ENCODE results near the gene MARK2. TPM values are rescaled to one million over a fixed set of nuclear protein-coding genes. Genes with fewer than 3 reads are reported as not detected.

The MARK2 gene
- total and polyA plus RNA-seq, 8 donors: 11.7 to 30.8 (median 21.1) TPM

DNA sequence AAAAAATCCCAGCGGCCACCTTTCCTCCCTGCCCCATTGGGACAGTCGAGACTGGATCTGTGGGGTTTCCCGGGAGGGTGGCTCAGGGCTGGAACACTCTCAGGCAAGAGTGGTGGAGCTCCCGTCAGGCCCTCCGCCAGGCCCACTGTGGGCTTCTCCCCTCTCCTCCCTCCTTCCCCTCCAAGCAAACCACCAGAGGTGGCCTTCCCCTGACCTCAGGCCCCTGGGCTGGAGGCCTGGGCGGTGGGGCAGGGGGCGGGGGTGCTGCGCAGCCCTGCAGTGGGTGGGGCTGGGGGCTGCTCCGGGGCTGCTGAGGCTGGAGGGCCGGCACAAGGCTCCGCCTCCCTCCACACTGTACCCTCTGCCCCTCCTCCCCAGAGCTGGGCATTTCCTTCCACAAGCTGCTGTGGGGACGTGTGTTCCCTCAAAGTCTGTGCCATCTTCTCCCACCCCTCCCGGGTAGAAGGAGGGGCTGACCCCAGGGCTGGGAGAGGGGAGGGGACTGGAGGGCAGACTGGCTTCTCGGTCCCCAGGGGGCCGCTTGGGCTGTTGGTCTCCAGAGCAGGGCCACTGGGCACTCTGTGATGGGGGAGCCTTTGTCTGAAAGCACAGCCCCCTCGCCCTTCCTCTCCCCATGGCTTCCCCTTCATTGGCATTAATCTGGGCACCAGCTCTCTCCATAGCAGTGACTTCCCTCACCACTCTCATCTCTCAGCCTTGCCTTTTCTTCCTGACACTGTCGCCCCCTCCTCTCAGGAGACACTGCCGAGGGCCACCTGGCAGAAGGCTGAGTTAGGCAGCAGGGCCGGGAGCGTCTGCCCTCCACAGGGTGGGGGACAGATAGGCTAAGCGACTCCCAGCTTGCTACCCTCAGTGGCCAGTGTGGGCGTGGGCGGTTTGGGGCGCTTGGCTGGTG lies 70.9 kb downstream of the MARK2 start:
- intact Hi-C loops (cut with DNase I): loop anchor here in 1 of 3 donors (10.0 kb wide), 1 partner anchor 75 kb away; the partner anchor contains the start of gene MARK2
- H3K27ac ChIP-seq: no peak overlapping the region
- DNase-seq (no peak), FAIRE-seq (no peak), ATAC-seq (no peak)
- no peaks in the 10 kb centered on the region for H3K9me3 ChIP-seq
- no peak overlapping the region for H3K4me3 ChIP-seq
- H3K4me1 ChIP-seq: no peaks in the 10 kb centered on the region
- TF ChIP-seq, protein P1, sequence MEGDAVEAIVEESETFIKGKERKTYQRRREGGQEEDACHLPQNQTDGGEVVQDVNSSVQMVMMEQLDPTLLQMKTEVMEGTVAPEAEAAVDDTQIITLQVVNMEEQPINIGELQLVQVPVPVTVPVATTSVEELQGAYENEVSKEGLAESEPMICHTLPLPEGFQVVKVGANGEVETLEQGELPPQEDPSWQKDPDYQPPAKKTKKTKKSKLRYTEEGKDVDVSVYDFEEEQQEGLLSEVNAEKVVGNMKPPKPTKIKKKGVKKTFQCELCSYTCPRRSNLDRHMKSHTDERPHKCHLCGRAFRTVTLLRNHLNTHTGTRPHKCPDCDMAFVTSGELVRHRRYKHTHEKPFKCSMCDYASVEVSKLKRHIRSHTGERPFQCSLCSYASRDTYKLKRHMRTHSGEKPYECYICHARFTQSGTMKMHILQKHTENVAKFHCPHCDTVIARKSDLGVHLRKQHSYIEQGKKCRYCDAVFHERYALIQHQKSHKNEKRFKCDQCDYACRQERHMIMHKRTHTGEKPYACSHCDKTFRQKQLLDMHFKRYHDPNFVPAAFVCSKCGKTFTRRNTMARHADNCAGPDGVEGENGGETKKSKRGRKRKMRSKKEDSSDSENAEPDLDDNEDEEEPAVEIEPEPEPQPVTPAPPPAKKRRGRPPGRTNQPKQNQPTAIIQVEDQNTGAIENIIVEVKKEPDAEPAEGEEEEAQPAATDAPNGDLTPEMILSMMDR (IDR thresholded peaks at IDR 0.05): no peak
- H3K27me3 ChIP-seq: no peaks in the 10 kb centered on the region
- H3K36me3 ChIP-seq: peaks cover 2 to 24% (median 2%) of the 10 kb centered on the region in 3 donors
- 81 to 86% methylated on average over 21 to 24 of the region's 24 CpGs for WGBS, 2 donors

DNA sequence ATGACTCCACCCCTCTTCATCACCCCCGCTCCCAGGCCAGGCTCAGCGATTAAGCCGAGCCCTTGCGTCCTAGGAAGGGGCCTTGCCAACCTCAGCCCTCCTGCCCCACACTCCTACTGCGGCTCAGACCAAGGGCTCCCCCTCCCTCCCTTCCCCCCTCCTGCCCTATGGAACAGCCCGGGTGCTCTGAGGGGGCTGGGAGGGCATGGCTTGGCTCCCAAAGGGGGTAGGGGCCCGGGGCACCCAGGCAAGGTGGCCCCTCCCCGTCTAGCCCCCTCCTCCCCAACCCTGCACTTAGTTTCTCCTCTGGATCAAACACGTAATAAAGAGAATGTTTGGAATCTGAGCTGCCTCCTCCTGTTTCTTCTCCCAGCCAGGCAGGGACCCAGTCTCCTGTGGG lies 71.8 kb downstream of the MARK2 start:
- H3K27ac ChIP-seq: no peak overlapping the region

DNA sequence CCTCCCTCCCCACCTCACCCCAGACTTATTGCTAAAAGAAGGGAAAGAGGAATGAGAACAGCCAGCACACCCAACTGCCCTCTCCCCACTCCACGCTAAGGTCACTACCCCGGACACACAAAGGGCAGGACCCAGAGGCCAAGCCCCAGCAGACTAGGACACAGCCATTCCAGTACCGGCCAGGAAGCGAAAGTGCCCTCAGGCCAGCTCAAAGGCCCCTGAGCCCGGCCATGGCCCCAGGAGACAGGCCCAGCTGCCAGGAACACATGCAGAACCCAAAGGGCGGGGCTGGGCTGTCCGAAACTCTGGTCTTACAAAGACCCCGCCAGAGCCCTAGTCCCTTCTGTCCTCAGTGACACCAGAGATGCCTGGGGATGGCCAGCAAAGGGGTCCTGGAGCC lies 72.5 kb downstream of the MARK2 start:
- no peak overlapping the region for H3K27ac ChIP-seq
- FAIRE-seq (no peak), DNase-seq (no peak), ATAC-seq (no peak)
- H3K4me3 ChIP-seq: no peak overlapping the region
- intact Hi-C loops (cut with DNase I): no loop called here
- TF ChIP-seq, protein P1 (IDR thresholded peaks at IDR 0.05): no peak
- 91 to 93% methylated on average over 8 of the region's 8 CpGs for WGBS, 2 donors
- H3K4me1 ChIP-seq: peaks cover 3 to 6% (median 5%) of the 10 kb centered on the region in 3 donors
- H3K27me3 ChIP-seq: no peaks in the 10 kb centered on the region
- H3K9me3 ChIP-seq: no peaks in the 10 kb centered on the region
- H3K36me3 ChIP-seq: peaks cover 0 to 20% (median 2%) of the 10 kb centered on the region in 3 donors

More for the DNA sequence above, 71.8 kb downstream of the MARK2 start:
- TF ChIP-seq, protein P1 (IDR thresholded peaks at IDR 0.05): no peak
- DNase-seq (no peak), FAIRE-seq (no peak), ATAC-seq (no peak)
- Histone ChIP-seq H3K9me3 (no peaks in the 10 kb centered on the region), H3K36me3 (peaks cover 0 to 20% (median 2%) of the 10 kb centered on the region in 3 donors), H3K4me3 (no peak overlapping the region), H3K27me3 (no peaks in the 10 kb centered on the region), H3K4me1 (no peaks in the 10 kb centered on the region)
- intact Hi-C loops (cut with DNase I): no loop called here
- WGBS, 2 donors: 76 to 93% methylated on average over 8 to 9 of the region's 9 CpGs

DNA sequence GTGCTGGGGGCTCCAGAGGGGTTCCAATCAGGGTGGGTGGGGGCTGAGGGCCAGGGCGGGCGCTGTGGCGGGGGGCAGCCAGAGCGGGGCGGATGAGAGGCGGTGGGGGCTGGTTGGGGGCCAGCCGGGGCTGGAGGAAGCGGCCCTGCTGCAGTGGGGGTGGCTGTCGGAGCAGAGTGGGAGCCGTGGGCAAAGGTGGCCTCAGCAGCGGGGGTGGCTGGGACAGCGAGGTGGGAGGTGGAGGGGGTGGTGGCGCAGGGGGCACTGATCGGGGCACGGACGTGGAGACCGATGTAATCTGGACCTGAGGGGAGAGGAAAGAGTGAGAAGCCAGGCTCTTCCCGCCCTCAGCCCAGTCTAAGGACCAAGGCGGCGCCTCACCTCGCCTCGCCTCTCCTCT lies 73.0 kb downstream of the MARK2 start:
- Histone ChIP-seq H3K4me1 (peaks cover 5 to 8% (median 7%) of the 10 kb centered on the region in 3 donors), H3K27me3 (no peaks in the 10 kb centered on the region), H3K9me3 (no peaks in the 10 kb centered on the region), H3K36me3 (peaks cover 0 to 20% (median 2%) of the 10 kb centered on the region in 3 donors), H3K4me3 (no peak overlapping the region), H3K27ac (no peak overlapping the region)
- DNase-seq (no peak), FAIRE-seq (no peak), ATAC-seq (no peak)
- intact Hi-C loops (cut with DNase I): no loop called here
- TF ChIP-seq, protein P1 (IDR thresholded peaks at IDR 0.05): no peak
- WGBS, 2 donors: 95 to 98% methylated on average over 12 to 22 of the region's 22 CpGs

DNA sequence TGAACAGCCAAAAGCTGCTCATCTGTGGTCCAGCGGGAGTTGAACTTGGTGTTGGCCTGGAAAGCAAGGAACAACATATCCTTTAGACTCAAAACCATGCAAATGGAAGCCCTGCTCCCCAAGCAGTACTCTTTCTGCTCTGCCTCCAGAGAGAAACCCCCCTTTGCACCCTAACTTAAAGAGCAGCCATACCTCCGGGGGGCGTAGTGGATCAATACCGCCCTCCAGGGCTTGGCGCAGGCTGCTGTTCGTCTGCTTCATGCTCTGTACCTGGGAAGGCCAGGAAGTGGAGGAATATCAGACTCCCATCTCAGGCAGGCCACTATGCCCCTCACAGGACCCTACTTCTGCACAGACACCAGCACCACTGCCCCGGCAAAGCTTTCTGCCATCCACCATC lies 73.8 kb downstream of the MARK2 start:
- DNase-seq (no peak), FAIRE-seq (no peak), ATAC-seq (no peak)
- Histone ChIP-seq H3K27ac (no peak overlapping the region), H3K9me3 (no peaks in the 10 kb centered on the region), H3K4me1 (peaks cover 5 to 14% (median 12%) of the 10 kb centered on the region in 3 donors), H3K4me3 (no peak overlapping the region), H3K36me3 (peaks cover 0 to 16% (median 2%) of the 10 kb centered on the region in 3 donors), H3K27me3 (no peaks in the 10 kb centered on the region)
- TF ChIP-seq, protein P1 (IDR thresholded peaks at IDR 0.05): no peak
- WGBS, 2 donors: 86 to 87% methylated on average over 7 of the region's 7 CpGs
- intact Hi-C loops (cut with DNase I): no loop called here

Measured in pancreas (tissue), 10 donors.